GM19372 (cell line): ENCODE data around the gene RALGAPB.
"Not testable (repeated sequence)": the region's sequence is repeated elsewhere in the genome, so short reads cannot be mapped to it uniquely, and the experiment has no call there.

ENCODE experiments used
- ATAC-seq: cut with Tn5 transposase; IDR thresholded peaks from one replicate; pipeline ENCODE4 v1.9.1; 2021; ENCODE audit warnings: mild to moderate bottlenecking, low read depth, moderate library complexity; ENCODE audit not compliant: unreplicated experiment

The RALGAPB gene

DNA sequence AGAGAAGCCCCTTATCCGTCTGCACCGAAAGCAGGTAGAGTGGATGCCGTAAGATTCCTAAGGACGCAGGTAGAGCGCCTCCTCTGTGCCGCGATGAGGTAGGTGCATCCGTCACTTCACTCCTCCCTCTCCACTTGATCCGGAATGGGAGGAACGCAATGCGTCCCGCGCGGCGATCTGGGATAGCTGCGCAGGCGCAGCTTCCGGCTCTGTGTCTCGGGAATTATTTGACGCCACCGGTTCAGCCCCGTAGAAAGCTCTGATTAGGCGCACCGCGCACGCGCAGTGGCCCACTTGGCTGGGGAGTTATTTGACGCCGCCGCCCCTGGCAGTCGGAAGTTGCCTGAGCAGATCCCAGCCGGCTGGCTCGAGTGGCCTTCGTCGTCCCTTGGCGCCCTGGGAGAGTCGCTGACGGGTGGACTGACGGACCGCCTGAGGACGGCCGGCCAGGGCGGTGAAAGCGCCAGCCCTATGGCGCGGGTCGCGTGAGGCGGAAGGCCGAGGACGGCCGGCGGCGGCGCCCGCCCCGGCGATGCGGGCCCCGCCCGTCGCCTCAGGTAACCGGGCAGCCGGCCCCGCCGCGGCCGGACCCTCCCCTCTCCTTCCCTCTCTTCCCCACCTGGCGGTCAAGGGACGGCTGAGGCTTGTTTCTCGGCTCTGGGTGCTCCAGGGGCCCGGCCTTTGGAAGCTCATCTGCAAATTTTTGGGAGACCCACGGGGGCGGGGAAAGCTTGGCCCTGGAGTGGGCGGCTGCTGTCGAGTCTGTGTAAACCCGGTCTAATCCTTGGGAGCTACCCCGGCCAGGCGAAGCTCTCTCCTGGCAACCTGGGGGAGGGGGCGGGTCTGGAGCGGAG lies at the start of gene RALGAPB:
Gene RALGAPB, plus strand, starts transcription at position 331 of the 854 bp plus-strand sequence. CDS start 15,590 bp downstream, outside the sequence.
- peak; percentile 92 for ATAC-seq

DNA sequence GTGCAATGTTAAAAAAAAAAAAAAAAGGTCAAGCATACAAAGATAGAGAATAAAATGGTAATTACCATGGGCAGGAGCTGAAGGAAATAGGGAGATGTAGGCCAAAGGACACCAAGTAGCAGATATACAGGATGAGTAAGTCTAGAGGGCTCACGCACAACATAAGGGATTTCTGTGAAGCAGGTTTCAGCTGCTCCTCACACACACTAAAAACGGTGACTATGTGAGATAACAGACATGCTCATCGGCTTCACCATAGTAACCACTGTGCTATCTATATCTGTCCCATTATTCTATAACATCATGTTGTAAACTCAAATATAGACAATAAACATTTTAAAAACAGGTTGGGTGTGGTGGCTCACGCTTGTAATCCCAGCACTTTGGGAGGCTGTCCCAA lies 49.1 kb upstream of the RALGAPB start:
- ATAC-seq = no peak

- no peak for ATAC-seq
These were observed 48.2 kb upstream of the RALGAPB start for GRCh38 chr20:38424401-38424800.

- no peak for ATAC-seq
These were observed 46.4 kb upstream of the RALGAPB start for GRCh38 chr20:38426006-38426897.

GRCh38 chr20:38427655-38428023 lies 45.0 kb upstream of the RALGAPB start:
- ATAC-seq = no peak

- ATAC-seq = no peak
These were observed 43.8 kb upstream of the RALGAPB start for GRCh38 chr20:38428800-38429199.

GRCh38 chr20:38429301-38429700 lies 43.3 kb upstream of the RALGAPB start:
- ATAC-seq = no peak

- ATAC-seq = no peak
These were observed 41.8 kb upstream of the RALGAPB start for GRCh38 chr20:38430679-38431325.

GRCh38 chr20:38432292-38432691 lies 40.4 kb upstream of the RALGAPB start:
- ATAC-seq = no peak

DNA sequence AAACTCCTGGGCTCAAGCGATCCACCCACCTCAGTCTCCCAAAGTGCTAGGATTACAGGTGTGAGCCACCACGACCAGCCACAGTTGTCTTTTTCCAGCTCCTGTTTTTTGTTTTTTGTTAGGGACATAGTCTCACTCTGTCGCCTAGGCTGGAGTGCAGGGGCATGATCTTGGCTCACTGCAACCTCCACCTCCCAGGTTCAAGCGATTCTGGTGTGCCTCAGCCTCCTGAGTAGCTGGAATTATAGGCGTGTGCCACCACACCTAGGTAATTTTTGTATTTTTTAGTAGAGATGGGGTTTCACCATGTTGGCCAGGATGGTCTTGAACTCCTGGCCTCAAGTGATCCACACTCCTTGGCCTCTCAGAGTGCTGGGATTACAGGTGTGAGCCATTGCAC lies 39.8 kb upstream of the RALGAPB start:
- not testable (repeated sequence) for ATAC-seq

DNA sequence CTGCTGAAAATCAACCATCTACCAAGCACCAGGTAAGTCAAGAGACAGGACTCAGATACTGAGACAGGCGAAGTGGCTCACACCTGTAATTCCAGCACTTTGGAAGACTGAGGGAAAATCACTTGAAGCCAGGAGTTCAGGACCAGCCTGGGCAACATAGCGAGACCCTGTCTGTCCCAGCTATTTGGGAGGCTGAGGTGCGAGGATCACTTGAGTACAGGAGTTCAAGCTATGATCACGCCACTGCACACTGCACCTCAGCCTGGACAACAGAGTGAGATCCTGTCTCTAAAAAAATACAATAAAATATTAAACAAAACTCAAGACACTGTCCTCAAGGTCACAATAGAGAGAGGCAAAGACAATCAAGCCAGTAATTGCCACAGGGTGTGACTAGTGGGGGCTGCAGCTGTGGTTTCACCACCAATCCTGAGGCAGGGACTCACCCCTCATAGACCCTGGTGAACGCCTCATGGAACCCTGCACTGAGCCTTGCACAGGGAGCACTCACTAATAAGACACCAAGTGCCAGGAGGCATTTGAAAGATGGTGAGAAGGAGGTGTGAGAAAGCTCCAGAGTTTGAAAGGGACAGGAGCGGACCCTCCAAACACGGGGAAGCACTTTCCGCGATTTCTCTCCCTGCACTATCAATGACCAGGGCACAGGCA lies 39.2 kb upstream of the RALGAPB start:
- ATAC-seq = no peak

DNA sequence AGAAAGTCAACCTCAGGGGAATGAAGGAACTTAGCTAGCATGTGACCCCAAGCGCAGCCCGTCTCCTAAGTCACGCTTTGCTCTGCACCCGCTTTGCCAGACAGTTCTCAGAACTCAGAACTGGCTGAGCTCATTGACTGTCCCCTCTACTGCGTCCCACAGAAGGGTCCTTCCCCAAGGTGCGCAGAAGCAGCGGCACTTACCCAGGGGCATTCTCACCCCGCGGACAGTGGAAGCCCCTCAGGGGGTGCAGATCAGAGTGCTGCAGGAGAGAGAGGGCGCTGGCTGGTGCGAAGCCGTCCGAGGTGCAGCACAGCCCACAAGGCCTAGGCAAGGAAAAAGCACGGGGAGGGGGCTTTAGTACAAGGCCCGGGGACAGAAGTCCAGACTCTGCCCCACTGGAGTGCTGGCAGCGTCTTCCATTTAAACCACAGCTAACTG lies 38.3 kb upstream of the RALGAPB start:
- ATAC-seq = no peak

DNA sequence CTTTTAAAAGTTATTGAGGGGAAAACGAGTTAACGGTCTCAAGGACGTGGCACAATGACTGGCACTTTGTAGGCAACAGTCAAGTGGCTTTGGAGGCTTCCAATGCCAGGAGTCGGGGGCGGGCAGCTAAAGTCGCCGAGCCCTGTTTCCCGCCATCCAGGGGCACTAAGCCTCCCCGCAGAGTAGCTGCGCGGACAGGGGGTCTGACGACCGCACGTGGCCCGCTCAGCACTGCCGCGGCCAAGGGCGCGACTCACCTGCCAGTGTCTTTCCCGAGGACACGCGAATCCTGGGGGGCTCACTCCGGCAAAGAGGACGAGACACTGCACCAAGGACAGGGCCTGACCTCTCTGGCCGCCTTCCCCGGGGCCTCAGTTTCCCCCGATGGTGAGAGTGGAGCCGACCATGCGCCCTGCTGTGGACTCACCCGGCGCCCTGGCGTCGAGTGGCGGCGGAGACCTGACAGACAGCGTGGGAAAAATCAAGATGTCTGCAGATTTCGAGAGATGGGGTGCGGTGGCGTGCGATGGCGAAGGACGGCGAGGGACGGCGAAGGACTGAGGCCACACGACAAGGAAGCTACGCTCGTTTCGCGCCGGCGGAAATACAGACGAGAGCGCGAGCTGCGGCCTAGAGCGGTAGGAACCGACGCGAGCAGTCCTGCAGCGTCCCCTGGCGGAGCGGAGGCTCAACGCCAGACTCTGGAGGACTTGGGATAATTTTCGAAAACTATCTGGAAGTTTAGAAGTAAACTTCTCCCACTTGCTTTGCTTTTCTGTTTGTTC lies 37.7 kb upstream of the RALGAPB start, which contains the start of gene SNHG17:
Gene SNHG17, minus strand, starts transcription at position 559 of the 785 bp plus-strand sequence.
- peak; percentile 75 for ATAC-seq

DNA sequence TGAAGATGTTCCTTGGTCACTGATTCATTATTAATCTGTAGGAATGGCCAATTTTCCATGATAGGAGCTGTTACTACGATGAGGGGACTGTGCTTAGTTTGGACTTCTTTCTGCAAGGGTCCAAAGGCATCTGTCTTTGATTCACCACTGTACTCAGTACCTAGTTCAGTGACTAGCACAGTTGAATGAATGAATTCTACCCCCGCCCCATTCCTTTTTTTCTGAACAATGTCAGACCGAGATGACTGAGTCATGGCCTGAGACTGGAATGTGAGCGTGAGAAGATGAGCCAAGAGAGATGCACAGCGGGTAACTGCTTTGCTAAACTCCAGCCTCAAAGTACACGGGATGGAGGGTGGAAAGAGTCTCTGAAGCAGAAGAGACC lies 37.1 kb upstream of the RALGAPB start:
- ATAC-seq = no peak

DNA sequence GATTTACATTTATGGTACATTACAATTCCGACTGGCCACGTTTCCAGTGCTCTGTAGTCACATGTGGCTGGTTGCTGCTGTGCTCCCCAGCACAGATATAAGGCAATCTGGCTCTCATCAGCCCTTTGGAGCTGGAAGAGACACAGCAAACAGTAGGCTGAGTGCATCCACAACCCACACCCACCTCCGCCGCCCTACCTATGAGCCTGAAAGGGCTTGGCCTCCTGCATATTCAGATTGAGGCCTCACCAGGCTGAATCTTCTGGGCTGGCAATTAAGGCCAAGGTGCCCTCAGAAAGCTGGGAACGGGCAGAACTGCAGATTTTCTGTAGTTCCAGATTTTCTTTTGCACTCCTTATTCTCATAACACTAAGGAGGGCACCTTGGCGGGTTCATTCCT lies 34.8 kb upstream of the RALGAPB start:
- ATAC-seq = no peak

- not testable (repeated sequence) for ATAC-seq
These were observed 31.5 kb upstream of the RALGAPB start for GRCh38 chr20:38441110-38441509.

DNA sequence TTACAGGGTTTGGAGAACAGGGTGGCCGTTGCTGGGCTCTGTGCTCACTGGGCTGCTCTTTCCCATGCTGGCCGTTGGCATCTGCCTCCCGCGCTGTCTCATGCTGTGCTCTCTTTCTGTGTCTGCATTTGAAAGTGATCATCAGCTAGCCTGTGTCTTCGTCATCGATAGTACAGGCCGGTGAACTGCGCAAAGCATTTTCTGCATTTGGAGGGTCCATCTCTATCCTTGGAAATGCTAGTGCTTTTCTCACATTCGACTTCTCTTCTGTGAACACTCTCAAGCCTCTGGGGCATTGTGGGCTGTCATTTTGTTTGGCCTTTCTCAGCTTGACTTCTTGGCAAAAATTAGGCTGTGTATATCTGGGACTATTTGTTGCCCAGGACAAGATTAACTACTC lies 30.7 kb upstream of the RALGAPB start:
- no peak for ATAC-seq

DNA sequence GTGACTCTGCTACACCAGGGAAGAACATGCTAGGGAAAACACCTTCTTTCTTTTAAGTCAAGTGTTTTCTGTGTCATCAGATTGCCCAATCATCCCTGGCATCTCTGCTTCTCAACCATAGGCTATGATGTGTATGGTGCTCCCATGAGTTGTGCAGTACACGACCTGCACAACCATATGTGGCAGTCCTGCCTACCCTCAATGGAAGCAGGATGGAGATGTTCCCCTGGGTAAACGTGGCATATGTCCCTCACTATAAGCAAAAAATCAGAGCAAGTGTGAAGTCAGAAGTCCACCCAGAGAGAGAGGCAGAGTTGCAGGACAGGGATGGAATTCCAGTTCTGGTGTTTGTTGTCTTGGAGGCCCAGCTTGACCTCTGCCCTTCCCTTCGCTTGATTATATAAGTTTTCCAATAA lies 27.3 kb upstream of the RALGAPB start:
- no peak for ATAC-seq

- no peak for ATAC-seq
These were observed 26.7 kb upstream of the RALGAPB start for GRCh38 chr20:38445901-38446425.
